ENCODE measurements around the gene SLC22A8.

DNA sequence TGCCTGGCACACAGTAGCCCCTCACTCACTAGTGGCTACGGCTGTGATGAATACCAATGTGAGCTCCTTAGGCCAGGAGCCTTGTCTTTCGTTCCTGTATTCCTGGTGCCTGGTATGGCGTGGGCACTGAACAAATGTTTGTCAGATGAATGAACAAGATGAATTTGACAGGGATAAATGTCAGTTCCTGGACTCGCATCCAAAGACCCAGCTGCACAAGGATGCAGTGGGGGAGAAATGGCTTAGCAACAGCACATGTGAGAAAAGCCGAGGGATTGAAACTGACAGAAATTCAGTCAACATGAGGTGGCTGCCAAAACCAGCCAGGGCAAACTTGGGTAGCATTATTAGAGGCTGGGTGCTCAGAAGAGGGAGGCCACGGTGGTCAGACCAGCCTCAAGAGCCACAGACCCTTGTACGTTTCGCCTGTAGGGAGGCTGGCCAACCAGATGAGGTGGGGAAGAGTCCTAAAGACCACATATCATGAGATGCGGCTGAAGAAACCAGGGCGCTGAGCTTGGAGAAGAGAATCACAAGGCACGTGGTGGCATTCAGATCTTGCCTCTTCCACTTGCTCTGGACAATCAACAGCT lies 7.7 kb upstream of the SLC22A8 start:
- TF ChIP-seq CHD1 (IDR thresholded peaks at IDR 0.05; ENCODE audit: low read depth, low read length): no peak
- no peak for TF ChIP-seq POLR2A (IDR thresholded peaks at IDR 0.05; ENCODE audit: low read depth, low read length)
- TF ChIP-seq, protein P1, sequence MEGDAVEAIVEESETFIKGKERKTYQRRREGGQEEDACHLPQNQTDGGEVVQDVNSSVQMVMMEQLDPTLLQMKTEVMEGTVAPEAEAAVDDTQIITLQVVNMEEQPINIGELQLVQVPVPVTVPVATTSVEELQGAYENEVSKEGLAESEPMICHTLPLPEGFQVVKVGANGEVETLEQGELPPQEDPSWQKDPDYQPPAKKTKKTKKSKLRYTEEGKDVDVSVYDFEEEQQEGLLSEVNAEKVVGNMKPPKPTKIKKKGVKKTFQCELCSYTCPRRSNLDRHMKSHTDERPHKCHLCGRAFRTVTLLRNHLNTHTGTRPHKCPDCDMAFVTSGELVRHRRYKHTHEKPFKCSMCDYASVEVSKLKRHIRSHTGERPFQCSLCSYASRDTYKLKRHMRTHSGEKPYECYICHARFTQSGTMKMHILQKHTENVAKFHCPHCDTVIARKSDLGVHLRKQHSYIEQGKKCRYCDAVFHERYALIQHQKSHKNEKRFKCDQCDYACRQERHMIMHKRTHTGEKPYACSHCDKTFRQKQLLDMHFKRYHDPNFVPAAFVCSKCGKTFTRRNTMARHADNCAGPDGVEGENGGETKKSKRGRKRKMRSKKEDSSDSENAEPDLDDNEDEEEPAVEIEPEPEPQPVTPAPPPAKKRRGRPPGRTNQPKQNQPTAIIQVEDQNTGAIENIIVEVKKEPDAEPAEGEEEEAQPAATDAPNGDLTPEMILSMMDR (conservative IDR thresholded peaks at IDR 0.05; ENCODE audit: low read depth, low read length): no peak
- TF ChIP-seq RCOR1 (IDR thresholded peaks at IDR 0.05; ENCODE audit: insufficient replicate concordance, low read length): no peak
- TF ChIP-seq MAZ (IDR thresholded peaks at IDR 0.05; ENCODE audit: borderline replicate concordance, low read depth, low read length): no peak
- TF ChIP-seq SMC3 (IDR thresholded peaks at IDR 0.05; ENCODE audit: low read depth, low read length): no peak
- TF ChIP-seq RAD21 (IDR thresholded peaks at IDR 0.05; ENCODE audit: low read length): no peak
- no peak for TF ChIP-seq CEBPB (IDR thresholded peaks at IDR 0.05; ENCODE audit: low read depth, low read length)
- TF ChIP-seq FOS (IDR thresholded peaks at IDR 0.05; ENCODE audit: low read depth, low read length): no peak
- no peak for TF ChIP-seq RFX5 (IDR thresholded peaks at IDR 0.05; ENCODE audit: low read depth, low read length)

Measured in IMR-90 (cell line).